Osteocyte (in vitro differentiated cells): ENCODE measurements around the gene NGEF. TPM values are rescaled to one million over a fixed set of nuclear protein-coding genes. Genes with fewer than 3 reads are reported as not detected.

Experiments
- DNase-seq: peaks from one replicate; pipeline ENCODE4 v3.0.0; 2021; ENCODE audit warnings: mixed read lengths; ENCODE audit not compliant: unreplicated experiment; ENCODE audit errors: extremely low spot score
- H3K27ac Mint-ChIP-seq: one replicate; pipeline ENCODE4 v1.8.0; 2021; ENCODE audit warnings: mild to moderate bottlenecking, mixed read lengths; ENCODE audit not compliant: unreplicated experiment
- H3K27me3 Mint-ChIP-seq: one replicate; pipeline ENCODE4 v1.8.0; 2021; ENCODE audit warnings: mixed read lengths; ENCODE audit not compliant: unreplicated experiment
- H3K36me3 Mint-ChIP-seq: one replicate; pipeline ENCODE4 v1.8.0; 2021; ENCODE audit warnings: mixed read lengths; ENCODE audit not compliant: unreplicated experiment
- H3K4me1 Mint-ChIP-seq: one replicate; pipeline ENCODE4 v1.8.0; 2021; ENCODE audit warnings: mixed read lengths; ENCODE audit not compliant: unreplicated experiment
- H3K4me3 Mint-ChIP-seq: one replicate; pipeline ENCODE4 v1.8.0; 2021; ENCODE audit warnings: mild to moderate bottlenecking, moderate library complexity, mixed read lengths; ENCODE audit not compliant: unreplicated experiment
- H3K9me3 Mint-ChIP-seq: one replicate; pipeline ENCODE4 v1.8.0; 2021; ENCODE audit warnings: mixed read lengths; ENCODE audit not compliant: unreplicated experiment
- CTCF ChIP-seq: fragments of 200-600 bp; sonication (generic); IDR thresholded peaks from 2 replicates; pipeline ENCODE4 v1.5.0; 2021; ENCODE audit warnings: antibody characterized with exemption, mild to moderate bottlenecking, moderate library complexity
- total RNA-seq: library from RNA; stranded (reverse); gene quantifications from 2 replicates; pipeline ENCODE4 v1.2.1, GENCODE V29; 2021

NGEF gene
- total RNA-seq, 1 donor from 2014 or later = 0.27 TPM

- Mint-ChIP-seq H3K4me3 (no peak overlapping the region), H3K27ac (no peak overlapping the region), H3K36me3 (no peaks in the 10 kb centered on the region), H3K27me3 (peaks cover 16% of the 10 kb centered on the region), H3K9me3 (peaks cover 8% of the 10 kb centered on the region), H3K4me1 (peaks cover 28% of the 10 kb centered on the region)
- no peak for TF ChIP-seq CTCF
- peak; percentile 49 for DNase-seq
Observed at GRCh38 chr2:232984451-232985207, 28.4 kb downstream of the NGEF start.

- Mint-ChIP-seq H3K4me3 (no peak overlapping the region), H3K27ac (no peak overlapping the region), H3K36me3 (no peaks in the 10 kb centered on the region), H3K4me1 (peaks cover 26% of the 10 kb centered on the region), H3K27me3 (peaks cover 16% of the 10 kb centered on the region), H3K9me3 (peaks cover 5% of the 10 kb centered on the region)
- peak; percentile 66 for DNase-seq
- no peak for TF ChIP-seq CTCF
Observed at GRCh38 chr2:232983669-232984140, 29.4 kb downstream of the NGEF start.

- peak; percentile 75 for DNase-seq
- peaks cover 5% of the 10 kb centered on the region for H3K9me3 Mint-ChIP-seq
- no peak overlapping the region for H3K4me3 Mint-ChIP-seq
- peaks cover 16% of the 10 kb centered on the region for H3K27me3 Mint-ChIP-seq
- no peaks in the 10 kb centered on the region for H3K36me3 Mint-ChIP-seq
- peaks cover 20% of the 10 kb centered on the region for H3K4me1 Mint-ChIP-seq
- H3K27ac Mint-ChIP-seq = no peak overlapping the region
- TF ChIP-seq CTCF = no peak
Observed at GRCh38 chr2:232982926-232983668, 30.0 kb downstream of the NGEF start.

- Mint-ChIP-seq H3K27ac (no peak overlapping the region), H3K4me3 (no peak overlapping the region), H3K4me1 (peaks cover 11% of the 10 kb centered on the region), H3K9me3 (peaks cover 5% of the 10 kb centered on the region), H3K27me3 (peaks cover 16% of the 10 kb centered on the region), H3K36me3 (no peaks in the 10 kb centered on the region)
- no peak for TF ChIP-seq CTCF
- peak; percentile 70 for DNase-seq
Observed at GRCh38 chr2:232981767-232982360, 31.2 kb downstream of the NGEF start.

- Mint-ChIP-seq H3K27me3 (peaks cover 16% of the 10 kb centered on the region), H3K36me3 (no peaks in the 10 kb centered on the region), H3K4me3 (no peak overlapping the region), H3K27ac (no peak overlapping the region), H3K4me1 (peaks cover 11% of the 10 kb centered on the region), H3K9me3 (peaks cover 5% of the 10 kb centered on the region)
- TF ChIP-seq CTCF = no peak
- peak; percentile 38 for DNase-seq
Observed at GRCh38 chr2:232981356-232981755, 31.7 kb downstream of the NGEF start.
